Measurements from ENCODE around the gene AANAT.

The AANAT gene

GRCh38 chr17:76442341-76443338, 24.8 kb upstream of the AANAT start:
- DNase-seq (ENCODE audit: low spot score), result no peak

DNA sequence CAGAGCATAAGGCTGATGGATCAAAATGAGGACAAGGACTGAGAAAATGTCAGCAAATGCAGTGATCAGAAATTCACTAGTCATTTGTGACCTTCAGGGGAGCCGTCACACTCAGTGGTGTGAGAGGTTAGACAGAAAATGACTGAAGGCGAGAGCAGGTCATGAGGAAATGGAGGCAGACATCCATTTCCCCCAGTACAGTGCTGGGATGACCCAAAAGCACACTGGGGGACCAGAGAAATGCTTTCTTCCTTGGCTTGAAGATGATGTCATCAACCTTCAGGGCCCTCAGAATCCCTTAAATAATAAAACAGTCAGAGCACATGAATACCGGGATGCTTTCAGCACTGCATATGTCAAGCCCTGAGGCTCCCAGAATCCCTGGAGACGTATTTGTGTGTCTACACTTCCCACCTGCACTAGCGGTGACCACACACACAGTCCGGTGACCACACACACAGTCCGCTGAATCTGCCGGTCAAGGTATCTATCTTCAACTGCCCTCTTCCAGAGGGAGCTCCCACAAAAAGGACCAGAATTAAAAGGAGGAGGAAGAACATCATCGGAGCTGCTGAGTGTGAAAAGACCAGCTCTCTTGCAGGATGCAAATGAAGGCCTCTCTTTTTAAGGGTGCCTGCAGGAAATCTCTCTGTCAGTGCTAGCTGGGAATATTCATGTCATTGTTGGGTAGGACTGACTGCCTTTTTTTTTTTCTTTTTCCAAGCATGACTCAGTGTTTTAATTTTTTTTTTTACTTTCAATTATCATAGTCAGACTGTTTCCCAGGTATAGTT, 22.7 kb upstream of the AANAT start:
- DNase-seq (ENCODE audit: low spot score), result no peak

GRCh38 chr17:76445697-76446448, 21.5 kb upstream of the AANAT start:
- DNase-seq (ENCODE audit: low spot score), result no peak

DNA sequence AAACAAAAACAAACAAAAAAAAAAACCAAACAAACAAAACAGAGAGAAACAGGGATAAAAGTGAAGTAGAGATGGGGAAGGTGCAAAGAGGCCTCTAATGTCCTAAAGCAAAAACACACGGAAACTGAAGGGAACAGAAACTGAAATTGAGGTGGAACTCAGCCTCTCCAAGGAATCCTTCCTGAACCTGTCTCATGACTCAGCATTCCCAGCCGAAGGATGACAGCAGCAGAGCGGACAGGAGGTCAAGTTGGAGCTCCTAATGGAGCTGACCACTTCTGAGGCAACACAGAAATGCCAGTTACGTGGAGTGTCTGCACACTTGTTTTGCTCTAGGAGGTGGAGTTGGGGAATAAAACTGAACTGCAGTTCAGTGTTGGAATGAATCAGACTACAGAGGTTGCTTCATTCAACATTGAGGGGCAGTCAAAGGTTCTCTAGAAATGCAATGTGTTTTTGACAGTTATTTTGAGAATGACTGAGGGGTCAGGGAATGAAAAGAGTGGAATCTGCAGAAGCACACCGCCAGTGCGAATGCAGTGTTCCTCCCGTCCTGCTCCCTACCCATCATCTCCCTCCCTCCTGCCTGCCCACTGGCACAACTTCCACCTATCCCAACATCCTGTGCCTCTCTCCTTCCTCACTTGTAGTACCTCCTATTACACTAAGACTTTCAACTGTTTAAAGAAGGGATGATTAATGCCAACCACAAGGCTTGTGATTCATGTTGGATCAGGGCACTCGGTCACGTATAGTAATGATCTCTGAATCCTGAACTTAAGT, 20.8 kb upstream of the AANAT start:
- no peak for DNase-seq (ENCODE audit: low spot score)

- DNase-seq (ENCODE audit: low spot score), result peak; percentile 51
Observed at GRCh38 chr17:76447931-76448652, 19.3 kb upstream of the AANAT start.

DNA sequence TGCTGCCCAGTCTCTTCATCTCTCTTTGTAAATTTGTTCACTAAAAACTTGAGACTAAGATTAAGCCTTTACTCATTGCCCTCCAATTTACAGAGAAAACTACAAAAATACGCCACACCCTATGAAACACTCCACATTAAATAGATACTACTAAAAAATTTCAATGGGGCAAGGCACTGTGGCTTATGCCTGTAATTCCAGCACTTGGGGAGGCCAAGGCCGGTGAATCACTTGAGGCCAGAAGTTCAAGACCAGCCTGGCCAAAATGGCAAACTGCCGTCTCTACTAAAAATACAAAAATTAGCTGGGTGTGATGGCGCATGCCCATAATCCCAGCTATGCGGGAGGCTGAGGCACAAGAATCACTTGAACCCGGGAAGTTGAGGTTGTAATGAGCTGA, 18.3 kb upstream of the AANAT start:
- DNase-seq (ENCODE audit: low spot score), result no peak

DNA sequence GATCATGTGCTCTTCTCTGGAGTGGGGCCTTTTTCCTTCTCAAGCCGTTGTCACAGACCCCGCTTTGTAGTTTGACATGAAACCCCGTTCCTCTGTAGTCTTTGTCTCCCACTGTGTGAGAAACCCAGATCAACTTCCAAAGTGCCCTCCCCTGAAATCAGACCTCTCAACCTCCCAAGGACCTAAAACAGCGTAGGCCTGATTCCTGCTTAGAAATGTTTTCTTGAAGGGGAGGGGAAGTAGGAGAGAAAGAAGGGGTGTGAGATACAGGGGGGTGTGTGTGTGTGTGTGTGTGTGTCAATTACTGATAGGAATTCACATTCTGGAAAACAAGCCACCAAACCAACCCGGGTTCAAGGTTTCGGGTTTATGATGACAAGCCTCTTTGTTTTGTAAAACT, 15.9 kb upstream of the AANAT start:
- DNase-seq (ENCODE audit: low spot score), result no peak

DNA sequence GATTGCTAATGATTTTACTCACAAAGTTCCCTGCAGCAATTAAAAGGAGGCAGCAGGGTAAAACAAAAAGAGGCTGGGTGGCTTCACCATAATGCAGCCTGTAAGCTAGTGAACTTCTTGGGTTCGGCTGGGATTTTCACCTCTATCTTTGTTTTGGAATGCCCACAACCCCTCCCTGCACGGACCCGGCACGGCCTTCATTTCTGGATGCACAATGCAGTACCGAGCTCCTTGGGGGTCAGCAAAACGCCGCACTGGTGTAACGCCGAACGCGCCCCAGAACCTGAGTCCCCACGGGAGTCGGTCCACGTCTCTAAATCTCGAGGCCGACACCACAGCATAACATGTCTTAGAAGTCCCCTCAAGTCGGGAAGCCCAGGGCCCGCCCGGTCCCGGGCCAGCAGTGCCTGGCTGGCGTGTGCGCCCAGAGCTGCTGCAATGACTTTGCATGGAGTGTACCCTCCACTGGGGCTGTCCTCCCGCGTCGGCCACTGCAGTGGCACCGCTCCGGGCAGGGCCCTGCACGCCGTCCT, 15.2 kb upstream of the AANAT start:
- no peak for DNase-seq (ENCODE audit: low spot score)

GRCh38 chr17:76452660-76453430, 14.6 kb upstream of the AANAT start, which contains the start of gene UBE2O:
TSS of gene UBE2O (minus strand) at chr17:76453152. CDS start at chr17:76453141, 11 bp downstream.
- peak; percentile 91 for DNase-seq (ENCODE audit: low spot score)

DNA sequence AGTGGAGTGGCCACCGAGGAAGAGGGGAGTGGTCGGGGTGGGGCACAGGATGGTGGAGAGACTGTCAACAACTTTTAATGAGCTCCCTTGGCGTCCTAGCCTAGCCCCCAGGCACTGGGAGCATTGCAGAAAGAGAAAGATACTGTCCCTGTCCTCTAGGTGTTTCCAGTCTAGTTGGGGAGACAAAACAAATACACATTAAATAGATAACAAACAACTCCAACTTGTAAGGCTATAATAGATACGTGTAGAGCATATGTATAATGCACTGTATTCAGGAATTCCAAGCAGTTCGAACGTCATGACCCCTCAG, 14.0 kb upstream of the AANAT start:
- no peak for DNase-seq (ENCODE audit: low spot score)

- DNase-seq (ENCODE audit: low spot score), result peak; percentile 75
Observed at GRCh38 chr17:76458580-76459490, 8.6 kb upstream of the AANAT start.

GRCh38 chr17:76459674-76460073, 7.7 kb upstream of the AANAT start:
- DNase-seq (ENCODE audit: low spot score), result no peak

- no peak for DNase-seq (ENCODE audit: low spot score)
Observed at GRCh38 chr17:76461765-76462555, 5.4 kb upstream of the AANAT start.

- DNase-seq (ENCODE audit: low spot score), result no peak
Observed at GRCh38 chr17:76462556-76463290, 4.7 kb upstream of the AANAT start.

DNA sequence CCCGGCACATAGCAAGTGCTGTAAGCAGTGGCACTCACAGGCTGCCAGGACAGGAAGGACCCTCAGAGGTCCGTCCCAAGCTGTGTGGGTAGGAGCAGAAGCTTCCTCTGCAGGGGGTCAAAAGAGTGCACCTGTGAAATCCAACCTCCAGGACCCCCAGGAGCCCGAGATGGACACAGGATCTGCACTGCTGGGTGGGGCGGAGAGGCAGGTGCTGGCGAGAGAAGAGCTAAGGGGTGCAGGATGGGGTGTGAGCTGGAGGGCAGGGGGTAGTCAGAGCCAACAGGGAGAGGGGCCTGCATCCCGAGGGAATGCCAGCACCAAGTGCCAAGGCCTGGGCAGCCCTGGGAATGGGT, 650 bp upstream of the AANAT start:
- no peak for DNase-seq (ENCODE audit: low spot score)

DNA sequence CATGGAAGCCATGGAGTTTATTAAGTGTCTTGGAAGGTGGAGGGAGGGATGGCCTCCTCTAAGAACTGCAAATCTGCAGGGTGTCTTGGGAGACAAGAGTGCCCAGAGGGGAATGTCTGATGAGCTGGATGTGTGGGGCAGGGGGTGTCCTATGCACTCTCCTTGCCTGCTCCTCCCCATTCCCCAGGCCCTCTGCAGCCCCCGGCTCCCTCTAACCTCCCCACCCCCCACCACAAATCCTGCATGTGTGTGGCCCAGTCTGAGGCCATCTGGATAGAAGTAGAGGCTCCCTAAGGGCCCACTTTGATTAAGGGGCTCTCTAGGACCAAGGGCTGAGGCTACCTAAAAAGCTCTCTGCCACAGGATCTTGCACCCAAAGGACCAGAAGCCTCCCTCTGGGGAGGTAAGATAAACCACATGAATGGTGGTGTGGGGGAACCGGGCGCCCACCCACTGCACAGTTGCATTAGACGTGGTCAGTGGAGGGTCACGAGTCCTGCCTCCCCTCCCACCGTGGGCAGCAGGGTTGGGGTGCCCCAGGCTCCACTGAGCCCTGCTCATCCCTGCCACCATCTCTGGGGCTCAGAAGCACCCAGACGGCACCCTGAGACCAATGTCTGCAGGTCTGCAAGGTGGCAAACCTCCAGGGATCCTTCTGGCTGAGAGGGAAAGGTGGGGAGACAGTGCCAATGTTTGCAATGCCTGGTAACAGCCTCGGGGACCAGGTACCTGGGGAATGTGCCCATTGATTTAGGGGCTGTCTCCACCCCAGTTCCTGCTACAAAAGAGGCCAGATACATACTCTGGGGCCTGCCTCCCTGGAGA, 618 bp downstream of the AANAT start:
- no peak for DNase-seq (ENCODE audit: low spot score)
